ENCODE data around the gene CTNS.

GRCh38 chr17:3643889-3644349 is 7.4 kb downstream of the CTNS start:
- TF ChIP-seq, protein P1, sequence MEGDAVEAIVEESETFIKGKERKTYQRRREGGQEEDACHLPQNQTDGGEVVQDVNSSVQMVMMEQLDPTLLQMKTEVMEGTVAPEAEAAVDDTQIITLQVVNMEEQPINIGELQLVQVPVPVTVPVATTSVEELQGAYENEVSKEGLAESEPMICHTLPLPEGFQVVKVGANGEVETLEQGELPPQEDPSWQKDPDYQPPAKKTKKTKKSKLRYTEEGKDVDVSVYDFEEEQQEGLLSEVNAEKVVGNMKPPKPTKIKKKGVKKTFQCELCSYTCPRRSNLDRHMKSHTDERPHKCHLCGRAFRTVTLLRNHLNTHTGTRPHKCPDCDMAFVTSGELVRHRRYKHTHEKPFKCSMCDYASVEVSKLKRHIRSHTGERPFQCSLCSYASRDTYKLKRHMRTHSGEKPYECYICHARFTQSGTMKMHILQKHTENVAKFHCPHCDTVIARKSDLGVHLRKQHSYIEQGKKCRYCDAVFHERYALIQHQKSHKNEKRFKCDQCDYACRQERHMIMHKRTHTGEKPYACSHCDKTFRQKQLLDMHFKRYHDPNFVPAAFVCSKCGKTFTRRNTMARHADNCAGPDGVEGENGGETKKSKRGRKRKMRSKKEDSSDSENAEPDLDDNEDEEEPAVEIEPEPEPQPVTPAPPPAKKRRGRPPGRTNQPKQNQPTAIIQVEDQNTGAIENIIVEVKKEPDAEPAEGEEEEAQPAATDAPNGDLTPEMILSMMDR (IDR thresholded peaks at IDR 0.05 in 2 of 3, conservative IDR thresholded peaks at IDR 0.05 in 1 of 3; ENCODE audit: borderline replicate concordance in 1 of 3, insufficient read depth in 1 of 3, low read depth in 2 of 3, low read length in 2 of 3): no peak
- TF ChIP-seq ZFX (IDR thresholded peaks at IDR 0.05) (no peak), POLR2AphosphoS5 (IDR thresholded peaks at IDR 0.05; ENCODE audit: low read depth, low read length) (no peak), ATF3 (IDR thresholded peaks at IDR 0.05) (no peak)

All from HCT116 (cell line).